Right lobe of liver (tissue), 6 donors: ENCODE data around the gene TCFL5. TPM values are rescaled to one million over a fixed set of nuclear protein-coding genes. Genes with fewer than 3 reads are reported as not detected.
A peak's percentile ranks its signal among the peaks of the same experiment; 100 is the strongest.

ENCODE experiments used
- ATAC-seq, 4 donors: fragments of 200-7000 bp; cut with Tn5 transposase; one replicate each; pipeline ENCODE4 v1.9.1; 2020; ENCODE audit warnings: mild to moderate bottlenecking in 4 of 4, moderate library complexity in 4 of 4
- DNase-seq, 3 donors: peaks; one replicate each; pipeline ENCODE4 v3.0.0-alpha.2; 2020
- H3K27ac ChIP-seq, 3 donors: fragments of 200-600 bp; one replicate each; pipeline ENCODE4 v1.8.0; 2022
- H3K27me3 ChIP-seq, 2 donors: fragments of 200-600 bp; one replicate each; pipeline ENCODE4 v1.8.0; 2022
- H3K36me3 ChIP-seq, 4 donors: fragments of 200-600 bp; sonication (generic) in 1 of 4; one replicate each; pipeline versions ENCODE4 v1.5.1 to v1.8.0; 2017 to 2022; ENCODE audit warnings: control low read depth in 1 of 4
- H3K4me1 ChIP-seq, 4 donors: fragments of 200-600 bp; sonication (generic) in 1 of 4; one replicate each; pipeline versions ENCODE4 v1.5.1 to v1.8.0; 2017 to 2022; ENCODE audit warnings: control low read depth in 1 of 4
- H3K4me3 ChIP-seq, 3 donors: fragments of 200-600 bp; one replicate each; pipeline ENCODE4 v1.8.0; 2022
- H3K9me3 ChIP-seq, 4 donors: fragments of 200-600 bp; sonication (generic) in 1 of 4; one replicate each; pipeline versions ENCODE4 v1.5.1 to v1.8.0; 2017 to 2022; ENCODE audit warnings: control low read depth in 1 of 4
- POLR2A ChIP-seq: fragments of 450-650 bp; IDR thresholded peaks from one replicate; pipeline ENCODE4 v1.6.1; 2017; ENCODE audit warnings: antibody characterized with exemption, mild to moderate bottlenecking
- WGBS: methylation state at CpG from one replicate; pipeline ENCODE4 v1.1.6; 2018; ENCODE audit warnings: low coverage, low lambda C conversion rate; ENCODE audit not compliant: insufficient coverage; ENCODE audit errors: missing lambda C conversion rate; 5-methylcytosine and 5-hydroxymethylcytosine counted together
- intact Hi-C, 2 donors: fragments of 100-400 bp; cut with DNase I; formaldehyde crosslinking; loops; one replicate each; pipeline versions ENCODE4 v1.11.2 to v1.14.1; 2022
- total RNA-seq, 6 experiments: library from RNA; depleted of rRNA in 2 of 6; stranded (reverse); fragments of >200 nt in 2 of 6; fragmentation: NEBNext Ultra II Directional in 3 of 6; extraction: Animal tissue kit (Norgen Biotek cat#: 25700) in 3 of 6; gene quantifications; one replicate each; pipeline versions ENCODE4 v1.1.0 to v1.2.4, GENCODE V29; 2016 to 2023
- TF ChIP-seq, protein P1 (sequence below), 4 donors: fragments of 200-600 bp in 3 of 4; fragments of 450-650 bp in 1 of 4; IDR thresholded peaks; one replicate each; pipeline versions ENCODE4 v1.5.1 to v1.8.0; 2016 to 2022; ENCODE audit warnings: antibody characterized with exemption in 4 of 4, mild to moderate bottlenecking in 2 of 4
- donor health status: DM: no; HTN: yes; CAD: no.
- donor health status: DM: no; HTN: no; CAD: no.
- donor health status: DM: no; HTN: no; CAD: no.
- donor health status: DM: no; HTN: yes; CAD: no.
- donor health status: DM: no; HTN: yes; CAD: no.

Gene TCFL5
- total RNA-seq, 6 experiments from 2014 or later, result 2.9 to 5.1 (median 3.9) TPM

DNA sequence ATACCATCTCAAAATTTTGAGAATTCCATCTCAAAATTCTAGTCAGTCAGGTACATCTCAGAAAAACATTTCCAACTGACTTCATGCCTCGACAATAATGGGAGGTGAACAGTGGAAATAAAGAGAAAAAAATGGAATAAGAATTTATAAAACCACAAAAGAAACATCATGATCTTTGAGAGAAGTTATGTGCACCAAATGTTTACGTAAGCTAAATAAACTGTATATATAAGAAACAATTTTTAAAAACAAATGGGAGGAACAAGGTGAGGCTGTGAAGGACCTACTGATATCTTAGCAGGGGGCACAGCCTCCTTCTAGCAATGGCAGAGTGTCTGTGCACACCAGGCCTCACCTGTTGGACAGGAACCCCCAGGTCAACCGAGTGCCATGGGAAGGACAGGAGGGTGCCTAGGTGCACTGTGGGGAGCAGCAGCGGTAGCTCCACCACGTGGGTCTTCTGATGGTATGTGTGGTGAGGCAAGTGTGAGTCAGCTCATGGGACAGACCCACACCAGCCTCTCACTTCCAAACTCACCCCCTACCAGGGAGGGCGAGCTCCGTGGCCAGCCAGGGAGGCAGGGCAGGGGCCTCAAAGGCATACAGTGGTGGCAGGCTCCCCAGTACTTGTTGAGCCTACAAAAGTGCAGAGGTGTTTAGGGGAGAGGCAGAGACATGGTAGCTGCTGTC is 41.4 kb upstream of the TCFL5 start:
- WGBS, result 86% methylated on average over 2 of the region's 7 CpGs
- Histone ChIP-seq H3K27me3 (no peaks in the 10 kb centered on the region), H3K4me1 (peaks cover 0 to 27% (median 5%) of the 10 kb centered on the region in 4 donors), H3K4me3 (no peak overlapping the region), H3K36me3 (peaks cover 4 to 69% (median 38%) of the 10 kb centered on the region in 4 donors), H3K27ac (no peak overlapping the region), H3K9me3 (no peaks in the 10 kb centered on the region)
- DNase-seq (peak in 1 of 3 donors; percentile 45), ATAC-seq (no peak)
- intact Hi-C loops, result loop anchor here (10.0 kb wide), 2 partner anchors 62 to 102 kb away; partner anchors contain the start of gene BHLHE23 (in 2 of the 2)
- TF ChIP-seq POLR2A, result no peak
- TF ChIP-seq, protein P1, sequence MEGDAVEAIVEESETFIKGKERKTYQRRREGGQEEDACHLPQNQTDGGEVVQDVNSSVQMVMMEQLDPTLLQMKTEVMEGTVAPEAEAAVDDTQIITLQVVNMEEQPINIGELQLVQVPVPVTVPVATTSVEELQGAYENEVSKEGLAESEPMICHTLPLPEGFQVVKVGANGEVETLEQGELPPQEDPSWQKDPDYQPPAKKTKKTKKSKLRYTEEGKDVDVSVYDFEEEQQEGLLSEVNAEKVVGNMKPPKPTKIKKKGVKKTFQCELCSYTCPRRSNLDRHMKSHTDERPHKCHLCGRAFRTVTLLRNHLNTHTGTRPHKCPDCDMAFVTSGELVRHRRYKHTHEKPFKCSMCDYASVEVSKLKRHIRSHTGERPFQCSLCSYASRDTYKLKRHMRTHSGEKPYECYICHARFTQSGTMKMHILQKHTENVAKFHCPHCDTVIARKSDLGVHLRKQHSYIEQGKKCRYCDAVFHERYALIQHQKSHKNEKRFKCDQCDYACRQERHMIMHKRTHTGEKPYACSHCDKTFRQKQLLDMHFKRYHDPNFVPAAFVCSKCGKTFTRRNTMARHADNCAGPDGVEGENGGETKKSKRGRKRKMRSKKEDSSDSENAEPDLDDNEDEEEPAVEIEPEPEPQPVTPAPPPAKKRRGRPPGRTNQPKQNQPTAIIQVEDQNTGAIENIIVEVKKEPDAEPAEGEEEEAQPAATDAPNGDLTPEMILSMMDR (IDR thresholded peaks at IDR 0.05), result no peak

DNA sequence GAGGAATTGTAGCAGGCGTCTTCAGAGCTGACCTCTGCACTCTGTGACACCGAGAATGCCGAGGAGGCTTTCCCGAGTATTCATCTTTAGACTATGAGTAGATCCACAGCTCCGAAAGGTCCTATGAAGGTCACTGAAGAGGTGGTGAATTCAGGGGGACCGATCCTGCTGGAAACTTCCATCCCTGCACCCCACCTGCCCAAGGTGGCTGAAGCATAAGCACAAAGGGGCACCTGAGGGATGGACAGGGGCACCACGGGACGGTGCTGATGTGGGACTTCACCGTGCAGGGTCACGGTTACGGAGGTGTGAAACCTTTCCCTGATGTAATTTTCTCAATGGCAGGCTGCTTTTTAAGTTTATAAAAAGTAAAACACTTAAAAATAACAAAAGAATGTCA is 40.3 kb upstream of the TCFL5 start:
- WGBS, result 84% methylated on average over 10 of the region's 11 CpGs
- Histone ChIP-seq H3K4me1 (peaks cover 0 to 24% (median 3%) of the 10 kb centered on the region in 4 donors), H3K36me3 (peaks cover 0 to 58% (median 31%) of the 10 kb centered on the region in 4 donors), H3K27me3 (no peaks in the 10 kb centered on the region), H3K27ac (no peak overlapping the region), H3K9me3 (no peaks in the 10 kb centered on the region), H3K4me3 (no peak overlapping the region)
- no peak for TF ChIP-seq POLR2A
- TF ChIP-seq, protein P1 (IDR thresholded peaks at IDR 0.05), result no peak
- peak in 1 of 3 donors; percentile 44 for DNase-seq
- intact Hi-C loops, result loop anchor here (10.0 kb wide), 2 partner anchors 63 to 103 kb away; partner anchors contain the start of gene BHLHE23 (in 2 of the 2)
- no peak for ATAC-seq

GRCh38 chr20:62900692-62901584 is 39.3 kb upstream of the TCFL5 start:
- H3K9me3 ChIP-seq, result no peaks in the 10 kb centered on the region
- H3K4me3 ChIP-seq, result no peak overlapping the region
- TF ChIP-seq, protein P1 (IDR thresholded peaks at IDR 0.05), result peak in 1 of 4 donors; percentile 21
- no peak for TF ChIP-seq POLR2A
- H3K4me1 ChIP-seq, result peaks cover 0 to 20% (median 3%) of the 10 kb centered on the region in 4 donors
- WGBS, result 48% methylated on average over 17 of the region's 20 CpGs
- H3K27me3 ChIP-seq, result no peaks in the 10 kb centered on the region
- ATAC-seq (peak; percentile 33 to 47 (median 40)), DNase-seq (peak in 1 of 3 donors; percentile 41)
- H3K36me3 ChIP-seq, result peaks cover 0 to 56% (median 27%) of the 10 kb centered on the region in 4 donors
- peak overlapping the region in 1 of 3 donors; percentile 13 for H3K27ac ChIP-seq
- intact Hi-C loops, result loop anchor here (10.0 kb wide), 2 partner anchors 64 to 104 kb away; partner anchors contain the start of gene BHLHE23 (in 2 of the 2)

DNA sequence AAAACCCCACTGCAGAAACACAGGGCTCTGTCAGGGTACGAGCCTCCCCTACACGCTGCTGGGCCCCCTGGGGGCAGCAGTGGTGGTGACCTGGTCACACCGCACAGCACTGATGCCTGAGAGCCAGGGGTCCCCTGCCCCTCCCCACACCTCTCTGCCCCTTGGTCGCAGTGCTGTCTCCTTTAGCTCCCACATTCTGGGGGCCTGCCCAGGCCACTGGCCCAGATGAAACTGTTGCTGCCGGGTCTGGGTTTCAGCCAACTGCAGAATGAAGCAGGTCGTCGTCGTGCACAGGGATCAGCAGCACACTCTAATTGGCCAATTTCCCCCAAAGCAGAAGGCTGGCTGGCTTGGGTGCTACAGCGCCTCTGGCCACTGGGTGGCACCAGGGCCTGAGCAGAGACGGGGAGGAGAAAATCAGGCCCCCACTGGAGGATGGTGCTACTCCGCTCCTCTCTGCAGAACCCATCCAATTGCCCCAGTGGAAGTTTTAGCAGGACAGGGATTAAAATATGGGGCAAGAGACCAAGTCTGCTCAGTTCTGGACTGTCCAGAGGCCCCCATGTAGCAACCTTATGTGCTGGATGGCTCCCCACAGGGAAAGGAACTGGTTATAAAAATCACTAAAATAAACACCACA is 38.5 kb upstream of the TCFL5 start:
- H3K4me1 ChIP-seq, result peaks cover 0 to 20% (median 3%) of the 10 kb centered on the region in 4 donors
- 0% methylated on average over 7 of the region's 11 CpGs for WGBS
- H3K9me3 ChIP-seq, result no peaks in the 10 kb centered on the region
- intact Hi-C loops, result loop anchor here (10.0 kb wide), 2 partner anchors 65 to 105 kb away; partner anchors contain the start of gene BHLHE23 (in 2 of the 2)
- DNase-seq, result peak; percentile 79 to 85 (median 83)
- peak; percentile 91 to 97 (median 96) for ATAC-seq
- H3K27me3 ChIP-seq, result no peaks in the 10 kb centered on the region
- no peak overlapping the region for H3K4me3 ChIP-seq
- peak overlapping the region in 1 of 3 donors; percentile 13 for H3K27ac ChIP-seq
- TF ChIP-seq POLR2A, result no peak
- TF ChIP-seq, protein P1 (IDR thresholded peaks at IDR 0.05), result peak; percentile 86 to 96 (median 88)
- H3K36me3 ChIP-seq, result peaks cover 0 to 51% (median 21%) of the 10 kb centered on the region in 4 donors
